Measurements from ENCODE around the gene CMTM2. TPM values are rescaled to one million over a fixed set of nuclear protein-coding genes. Genes with fewer than 3 reads are reported as not detected.

Gene CMTM2
- total RNA-seq = not detected

- ATAC-seq (peak; percentile 67 to 72), DNase-seq (peak; percentile 18)
- Mint-ChIP-seq H3K4me3 (peak within 1 kb of the TSS; percentile 60), H3K4me1 (ENCODE audit: low read depth) (peaks cover 7% of the 10 kb centered on the region), H3K9me3 (no peaks in the 10 kb centered on the region), H3K36me3 (ENCODE audit: insufficient read depth) (no peaks in the 10 kb centered on the region), H3K27me3 (ENCODE audit: low read depth) (peaks cover 33% of the 10 kb centered on the region)
These were observed at the start of gene CMTM2 for GRCh38 chr16:66578651-66579531. TSS of gene CMTM2 (plus strand) at chr16:66579463. CDS start at chr16:66579608, 145 bp downstream.

- no peaks in the 10 kb centered on the region for H3K36me3 Mint-ChIP-seq (ENCODE audit: insufficient read depth)
- H3K4me3 Mint-ChIP-seq = no peak overlapping the region
- no peaks in the 10 kb centered on the region for H3K9me3 Mint-ChIP-seq
- DNase-seq = no peak
- no peak for ATAC-seq
- H3K27me3 Mint-ChIP-seq (ENCODE audit: low read depth) = no peaks in the 10 kb centered on the region
- peaks cover 26% of the 10 kb centered on the region for H3K4me1 Mint-ChIP-seq (ENCODE audit: low read depth)
These were observed 49.8 kb upstream of the CMTM2 start for GRCh38 chr16:66529475-66529874.

GRCh38 chr16:66534376-66534799, 44.9 kb upstream of the CMTM2 start:
- ATAC-seq (no peak), DNase-seq (no peak)
- Mint-ChIP-seq H3K4me1 (ENCODE audit: low read depth) (peaks cover 9% of the 10 kb centered on the region), H3K27me3 (ENCODE audit: low read depth) (no peaks in the 10 kb centered on the region), H3K9me3 (no peaks in the 10 kb centered on the region), H3K4me3 (no peak overlapping the region), H3K36me3 (ENCODE audit: insufficient read depth) (peaks cover 4% of the 10 kb centered on the region)

- H3K27me3 Mint-ChIP-seq (ENCODE audit: low read depth) = no peaks in the 10 kb centered on the region
- DNase-seq = no peak
These were observed 42.7 kb upstream of the CMTM2 start for GRCh38 chr16:66536525-66536924.

GRCh38 chr16:66537236-66537635, 42.0 kb upstream of the CMTM2 start:
- DNase-seq = no peak
- ATAC-seq = no peak
- Mint-ChIP-seq H3K4me3 (no peak overlapping the region), H3K36me3 (ENCODE audit: insufficient read depth) (peaks cover 4% of the 10 kb centered on the region), H3K9me3 (no peaks in the 10 kb centered on the region), H3K27me3 (ENCODE audit: low read depth) (no peaks in the 10 kb centered on the region), H3K4me1 (ENCODE audit: low read depth) (peaks cover 12% of the 10 kb centered on the region)

More at GRCh38 chr16:66536525-66536924, 42.7 kb upstream of the CMTM2 start:
- Mint-ChIP-seq H3K4me3 (no peak overlapping the region), H3K4me1 (ENCODE audit: low read depth) (peaks cover 12% of the 10 kb centered on the region), H3K9me3 (no peaks in the 10 kb centered on the region), H3K36me3 (ENCODE audit: insufficient read depth) (peaks cover 4% of the 10 kb centered on the region)
- ATAC-seq = no peak

GRCh38 chr16:66538910-66539309, 40.4 kb upstream of the CMTM2 start:
- no peak for ATAC-seq

GRCh38 chr16:66539623-66540469, 39.4 kb upstream of the CMTM2 start:
- no peak overlapping the region for H3K4me3 Mint-ChIP-seq
- no peak for ATAC-seq
- DNase-seq = no peak
- H3K36me3 Mint-ChIP-seq (ENCODE audit: insufficient read depth) = peaks cover 4% of the 10 kb centered on the region
- H3K9me3 Mint-ChIP-seq = no peaks in the 10 kb centered on the region
- H3K27me3 Mint-ChIP-seq (ENCODE audit: low read depth) = no peaks in the 10 kb centered on the region
- H3K4me1 Mint-ChIP-seq (ENCODE audit: low read depth) = peaks cover 13% of the 10 kb centered on the region

More at GRCh38 chr16:66538910-66539309, 40.4 kb upstream of the CMTM2 start:
- Mint-ChIP-seq H3K27me3 (ENCODE audit: low read depth) (no peaks in the 10 kb centered on the region), H3K4me3 (no peak overlapping the region), H3K9me3 (no peaks in the 10 kb centered on the region), H3K4me1 (ENCODE audit: low read depth) (peaks cover 12% of the 10 kb centered on the region), H3K36me3 (ENCODE audit: insufficient read depth) (peaks cover 4% of the 10 kb centered on the region)
- DNase-seq = no peak

- H3K27me3 Mint-ChIP-seq (ENCODE audit: low read depth) = no peaks in the 10 kb centered on the region
- ATAC-seq (no peak), DNase-seq (no peak)
- H3K4me3 Mint-ChIP-seq = no peak overlapping the region
- H3K36me3 Mint-ChIP-seq (ENCODE audit: insufficient read depth) = peaks cover 4% of the 10 kb centered on the region
- peaks cover 13% of the 10 kb centered on the region for H3K4me1 Mint-ChIP-seq (ENCODE audit: low read depth)
- H3K9me3 Mint-ChIP-seq = no peaks in the 10 kb centered on the region
These were observed 37.6 kb upstream of the CMTM2 start for GRCh38 chr16:66541388-66542355.

- Mint-ChIP-seq H3K4me1 (ENCODE audit: low read depth) (peaks cover 13% of the 10 kb centered on the region), H3K36me3 (ENCODE audit: insufficient read depth) (peaks cover 3% of the 10 kb centered on the region), H3K27me3 (ENCODE audit: low read depth) (no peaks in the 10 kb centered on the region), H3K4me3 (no peak overlapping the region), H3K9me3 (no peaks in the 10 kb centered on the region)
- DNase-seq (no peak), ATAC-seq (no peak)
These were observed 36.9 kb upstream of the CMTM2 start for GRCh38 chr16:66542396-66542795.

GRCh38 chr16:66543541-66543940, 35.7 kb upstream of the CMTM2 start:
- ATAC-seq (no peak), DNase-seq (no peak)
- Mint-ChIP-seq H3K4me3 (no peak overlapping the region), H3K9me3 (no peaks in the 10 kb centered on the region), H3K4me1 (ENCODE audit: low read depth) (peaks cover 19% of the 10 kb centered on the region), H3K36me3 (ENCODE audit: insufficient read depth) (no peaks in the 10 kb centered on the region), H3K27me3 (ENCODE audit: low read depth) (no peaks in the 10 kb centered on the region)

GRCh38 chr16:66544016-66544757, 35.1 kb upstream of the CMTM2 start:
- Mint-ChIP-seq H3K9me3 (no peaks in the 10 kb centered on the region), H3K36me3 (ENCODE audit: insufficient read depth) (no peaks in the 10 kb centered on the region), H3K4me1 (ENCODE audit: low read depth) (peaks cover 23% of the 10 kb centered on the region), H3K4me3 (no peak overlapping the region), H3K27me3 (ENCODE audit: low read depth) (no peaks in the 10 kb centered on the region)
- DNase-seq (no peak), ATAC-seq (no peak)

GRCh38 chr16:66547101-66547989, 31.9 kb upstream of the CMTM2 start:
- no peaks in the 10 kb centered on the region for H3K36me3 Mint-ChIP-seq (ENCODE audit: insufficient read depth)
- H3K27me3 Mint-ChIP-seq (ENCODE audit: low read depth) = no peaks in the 10 kb centered on the region
- H3K4me3 Mint-ChIP-seq = no peak overlapping the region
- peaks cover 38% of the 10 kb centered on the region for H3K4me1 Mint-ChIP-seq (ENCODE audit: low read depth)
- DNase-seq (no peak), ATAC-seq (no peak)
- no peaks in the 10 kb centered on the region for H3K9me3 Mint-ChIP-seq

All from activated T-cell treated with anti-CD3 and anti-CD28 coated beads, Interleukin-2, amount 50 U/mL, for 4 hours (primary cell).